GM21825 (cell line): Measurements from ENCODE around the gene RAPGEF5.

Source experiments
- ATAC-seq: cut with Tn5 transposase; IDR thresholded peaks from one replicate; pipeline ENCODE4 v1.9.1; 2021; ENCODE audit warnings: mild to moderate bottlenecking, moderate library complexity; ENCODE audit not compliant: unreplicated experiment

Gene RAPGEF5

DNA sequence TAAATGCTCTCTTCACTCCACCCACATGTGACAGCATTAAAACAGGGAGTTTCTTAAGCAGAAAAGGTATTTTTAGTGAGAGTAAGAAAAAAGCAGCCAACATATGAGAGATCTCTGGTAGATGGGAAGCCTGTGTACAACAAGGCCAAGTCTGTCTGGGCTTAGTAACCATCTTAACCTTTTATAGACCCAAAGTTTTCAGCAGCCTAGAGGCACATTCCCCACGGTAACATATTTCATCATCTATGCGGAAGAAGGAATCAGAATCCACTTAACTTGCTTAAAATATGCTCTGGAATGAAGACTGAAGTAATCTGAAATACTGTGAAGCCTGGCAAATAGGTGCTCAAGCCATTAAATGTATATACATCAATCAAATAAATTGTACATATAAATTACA is 127.8 kb downstream of the RAPGEF5 start:
- no peak for ATAC-seq

DNA sequence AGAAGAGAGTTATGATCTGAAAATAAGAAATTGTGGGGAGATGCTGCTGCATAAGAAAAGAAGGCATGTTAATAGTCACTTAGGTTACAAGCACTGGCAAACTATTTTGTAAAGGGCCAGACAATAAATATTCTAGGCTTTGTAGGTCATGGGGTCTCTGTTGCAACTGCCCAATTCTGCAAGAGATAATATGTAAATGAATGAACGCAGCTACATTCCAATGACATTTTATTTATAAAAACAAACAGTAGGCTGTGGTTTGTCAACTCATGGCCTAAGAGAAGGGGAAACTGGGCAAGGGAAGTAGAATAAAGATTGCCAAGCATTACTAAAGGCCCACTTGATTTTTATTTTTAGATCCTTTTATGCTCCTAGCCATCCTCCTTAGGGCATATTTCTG is 133.1 kb downstream of the RAPGEF5 start:
- no peak for ATAC-seq

DNA sequence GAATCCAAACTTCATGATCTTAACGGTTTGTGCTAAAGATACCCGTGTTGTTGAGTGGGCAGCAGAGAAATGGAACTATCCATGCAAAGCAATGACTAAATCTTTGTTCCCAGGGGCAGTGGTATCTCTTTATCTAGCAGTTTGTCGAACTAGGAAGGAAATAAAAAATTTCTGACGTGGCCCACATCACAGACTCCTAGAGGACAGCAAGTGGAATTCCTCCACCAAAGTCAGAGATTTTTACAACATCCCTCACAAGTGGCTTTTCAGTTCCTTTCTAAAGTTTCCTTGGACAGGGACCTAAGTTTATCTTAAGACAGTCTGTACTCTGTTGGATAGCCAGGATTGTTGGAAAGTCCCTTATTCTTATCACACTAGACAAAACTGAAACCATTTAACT is 136.0 kb downstream of the RAPGEF5 start:
- ATAC-seq = no peak

DNA sequence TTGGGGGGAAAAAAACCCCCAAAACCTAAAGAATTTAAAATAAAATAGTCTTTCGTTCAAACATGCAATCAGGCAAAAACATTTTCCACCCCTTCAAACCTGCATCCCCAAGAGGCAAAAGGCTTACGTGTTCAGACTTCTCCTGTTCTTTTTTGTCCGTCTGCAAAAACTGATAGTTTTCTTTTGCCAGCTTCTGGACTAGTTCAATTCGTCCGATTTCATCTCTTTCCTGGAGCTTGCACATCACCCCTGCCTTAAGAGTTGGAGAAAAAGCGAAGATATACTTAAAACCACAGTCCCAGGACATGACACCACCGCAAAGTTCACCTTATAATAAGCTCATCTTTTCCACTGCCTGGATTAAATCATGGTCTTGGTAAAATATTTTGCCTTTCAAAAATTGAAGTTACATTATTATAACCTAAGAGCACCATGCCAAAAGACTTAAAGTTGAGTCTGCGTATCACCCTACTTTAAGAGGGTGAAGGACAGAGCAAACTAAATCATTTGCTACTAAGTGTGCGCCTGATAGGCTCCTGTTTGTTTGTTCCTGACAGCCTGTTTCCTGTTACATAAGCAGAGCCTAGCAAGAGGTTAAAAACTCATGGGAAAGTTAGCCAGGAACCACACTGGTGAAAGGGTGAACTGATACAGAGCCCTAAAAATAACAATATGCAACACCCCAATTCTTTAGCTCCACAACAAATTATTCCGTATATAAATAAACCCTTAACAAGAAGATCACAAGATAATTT is 137.0 kb downstream of the RAPGEF5 start:
- no peak for ATAC-seq

DNA sequence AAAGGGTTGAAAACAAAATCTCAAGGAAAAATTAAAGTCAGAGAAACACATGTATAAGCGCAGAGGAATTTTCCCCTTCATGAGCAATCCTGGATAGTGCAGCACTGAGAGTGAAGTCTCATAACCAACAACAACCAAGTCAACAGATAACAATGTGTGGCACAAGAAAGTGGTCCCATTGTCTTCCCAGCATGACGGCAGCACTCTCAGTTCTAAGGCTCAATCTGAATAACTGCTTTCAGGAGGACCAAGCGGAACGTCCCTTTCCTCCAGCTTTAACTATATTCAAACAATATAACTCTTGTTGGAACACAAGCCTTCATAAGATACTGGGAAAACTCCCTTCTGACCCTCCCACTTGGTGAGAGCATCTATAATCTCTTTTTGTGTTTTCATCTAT is 137.9 kb downstream of the RAPGEF5 start:
- ATAC-seq = no peak

DNA sequence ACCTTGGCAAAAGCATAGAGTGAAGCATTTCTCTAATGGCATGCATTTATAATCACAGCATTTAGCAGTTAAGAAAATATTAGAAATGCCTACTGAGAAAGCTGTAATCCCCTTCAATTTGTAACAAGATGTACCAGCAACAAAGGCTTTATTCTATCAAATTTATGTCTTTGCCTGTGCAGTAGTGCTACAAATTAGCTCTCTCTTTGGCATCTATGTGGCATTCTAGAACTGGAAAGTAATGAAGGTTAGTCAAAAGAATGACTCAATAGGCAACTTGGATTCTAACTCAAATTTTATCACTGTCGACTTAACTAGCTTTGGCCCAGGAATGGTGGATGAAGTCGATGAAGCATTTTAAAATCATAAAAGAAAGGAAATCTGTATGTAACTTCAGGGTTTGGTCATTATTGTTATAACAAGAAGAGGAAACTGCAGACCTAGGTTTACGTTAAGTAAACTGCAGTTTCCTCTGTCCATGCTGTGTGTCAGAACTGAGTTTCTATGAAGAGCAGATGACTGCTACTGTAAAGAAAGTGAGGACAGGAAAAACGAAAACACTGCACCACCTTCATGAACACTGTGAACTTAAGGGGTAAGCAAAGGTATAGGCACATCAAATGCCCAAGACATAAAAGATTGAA is 140.0 kb downstream of the RAPGEF5 start:
- ATAC-seq = no peak

DNA sequence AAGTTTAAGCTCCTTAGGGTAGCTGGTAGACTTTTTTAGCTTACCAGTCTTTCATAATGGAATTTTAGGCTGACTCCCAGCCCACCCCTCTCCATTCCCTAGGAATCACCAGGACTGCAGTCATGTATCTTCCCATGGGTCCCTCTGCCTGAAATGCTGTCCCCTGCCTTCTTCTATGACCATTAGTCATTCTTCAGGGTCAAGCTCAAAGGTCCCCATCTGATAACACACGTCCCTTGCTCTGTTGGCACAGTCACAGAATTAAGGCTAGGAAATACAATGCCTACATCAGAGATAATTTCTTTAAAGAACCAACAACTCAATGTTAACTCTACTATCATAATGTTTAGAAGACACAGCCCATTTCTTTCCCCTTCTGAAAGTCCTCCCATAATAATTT is 140.6 kb downstream of the RAPGEF5 start:
- ATAC-seq = no peak

DNA sequence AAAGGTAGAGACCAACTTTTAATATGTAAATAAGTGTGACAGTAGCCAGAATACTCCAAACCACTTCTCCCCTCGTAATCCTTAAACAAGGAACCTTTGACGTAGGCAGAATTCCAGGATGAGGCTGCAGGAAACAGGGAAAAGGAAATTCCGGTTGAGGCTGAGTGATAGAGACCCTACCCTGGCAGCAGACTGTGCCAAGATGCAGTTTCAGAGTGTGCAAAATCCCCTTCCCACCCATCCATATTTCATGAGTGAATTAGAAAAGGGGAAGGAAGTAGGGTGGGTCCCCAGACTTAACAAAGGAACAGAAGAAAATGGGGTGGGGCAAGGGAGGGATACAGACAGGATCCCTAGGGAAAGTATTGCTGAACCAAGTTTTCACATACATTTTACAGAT is 143.0 kb downstream of the RAPGEF5 start:
- no peak for ATAC-seq

DNA sequence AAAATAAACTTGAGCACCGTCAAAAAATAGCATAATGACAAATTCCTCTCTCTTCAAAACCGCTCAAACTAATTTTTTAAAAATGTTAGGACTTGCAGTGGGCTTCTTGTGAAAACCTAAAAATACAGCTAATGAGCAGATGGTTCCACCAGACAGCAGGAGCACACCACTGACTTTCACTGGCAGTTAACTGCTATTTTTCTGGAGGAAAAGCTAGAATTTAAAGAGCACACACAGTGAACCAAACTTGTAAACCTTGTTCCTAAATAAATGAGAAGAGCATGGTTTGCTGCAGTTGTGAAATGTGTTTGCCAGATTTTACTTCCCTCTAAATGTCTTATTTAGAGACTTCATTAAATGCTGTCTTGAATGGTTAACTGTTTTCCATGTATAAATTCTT is 143.9 kb downstream of the RAPGEF5 start:
- ATAC-seq = no peak

DNA sequence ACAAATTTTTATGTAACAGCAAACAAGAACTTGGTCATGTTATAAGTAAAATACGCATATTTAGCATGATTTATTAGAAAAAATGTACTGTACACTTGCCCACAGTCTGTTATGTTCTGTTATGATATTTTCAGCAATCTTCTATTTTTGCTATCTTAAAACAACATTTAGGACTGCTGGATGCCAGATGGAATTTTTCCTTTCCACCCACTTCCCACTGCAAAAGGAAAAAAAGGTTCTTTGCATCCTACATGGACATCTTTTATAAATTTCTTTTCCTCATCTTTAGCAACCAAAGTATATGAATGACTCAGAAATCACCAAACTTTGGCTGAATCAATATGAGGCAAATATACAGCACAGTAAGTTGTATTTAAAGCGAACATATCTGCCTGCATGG is 146.0 kb downstream of the RAPGEF5 start:
- ATAC-seq = no peak

DNA sequence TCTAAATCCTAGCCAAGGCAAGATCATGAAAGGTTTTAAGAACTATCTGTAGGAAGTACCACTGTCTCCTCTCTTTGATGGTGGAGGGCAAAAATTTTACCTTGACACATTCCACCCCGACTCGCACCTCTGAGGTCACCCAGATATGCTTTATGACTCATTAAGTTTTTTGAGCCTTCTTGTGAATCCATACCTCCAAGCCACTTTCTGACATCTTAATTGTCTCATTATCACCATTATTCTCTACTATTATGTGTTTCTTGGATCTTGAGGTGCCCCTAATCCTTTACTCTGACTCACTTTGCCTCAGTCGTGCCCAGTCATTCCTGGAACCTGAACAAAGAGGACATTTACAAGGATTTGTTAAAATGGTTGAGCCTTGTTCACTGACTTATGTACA is 146.6 kb downstream of the RAPGEF5 start:
- no peak for ATAC-seq

DNA sequence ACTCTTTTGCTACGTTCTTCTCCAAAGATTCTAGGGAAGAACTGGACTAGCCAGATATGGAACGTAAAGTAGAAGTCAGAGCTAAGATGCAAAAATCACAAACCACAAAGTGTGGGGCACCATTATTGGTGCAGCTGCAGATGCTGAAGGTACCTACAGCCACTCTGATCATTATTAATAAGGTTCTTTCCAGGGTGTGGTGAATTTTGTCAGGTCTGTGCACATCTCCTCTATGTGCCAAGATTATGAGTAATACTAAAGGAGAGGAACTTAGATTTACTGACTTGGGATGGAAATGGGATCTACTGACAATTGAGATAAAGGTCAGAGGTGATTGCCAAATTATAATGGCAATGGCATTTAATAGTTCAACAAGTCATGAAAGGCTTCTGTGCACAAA is 148.2 kb downstream of the RAPGEF5 start:
- no peak for ATAC-seq

DNA sequence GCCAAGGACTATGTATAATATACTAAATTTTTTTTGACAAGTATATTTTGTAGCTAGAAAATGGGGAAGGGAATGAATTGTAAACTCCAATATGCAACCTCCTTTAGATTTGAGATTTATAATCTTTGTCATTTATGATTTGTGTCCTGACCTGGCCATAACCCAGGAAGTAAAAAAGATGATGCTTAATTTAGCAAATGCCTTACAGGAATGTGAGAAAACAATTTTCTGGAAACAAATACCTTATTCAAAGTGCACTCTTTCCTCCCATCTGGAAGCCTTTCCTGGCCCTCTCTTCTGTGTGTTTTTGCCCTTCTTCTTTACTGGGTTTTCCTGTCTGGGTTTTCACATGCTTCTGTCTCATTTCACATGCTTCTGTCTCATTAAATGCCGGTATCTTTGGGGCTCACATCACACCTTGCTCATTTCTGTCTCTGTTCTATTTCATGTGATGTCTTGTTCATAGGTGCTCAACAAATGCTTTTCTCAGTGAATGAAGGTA is 149.2 kb downstream of the RAPGEF5 start:
- ATAC-seq = no peak

DNA sequence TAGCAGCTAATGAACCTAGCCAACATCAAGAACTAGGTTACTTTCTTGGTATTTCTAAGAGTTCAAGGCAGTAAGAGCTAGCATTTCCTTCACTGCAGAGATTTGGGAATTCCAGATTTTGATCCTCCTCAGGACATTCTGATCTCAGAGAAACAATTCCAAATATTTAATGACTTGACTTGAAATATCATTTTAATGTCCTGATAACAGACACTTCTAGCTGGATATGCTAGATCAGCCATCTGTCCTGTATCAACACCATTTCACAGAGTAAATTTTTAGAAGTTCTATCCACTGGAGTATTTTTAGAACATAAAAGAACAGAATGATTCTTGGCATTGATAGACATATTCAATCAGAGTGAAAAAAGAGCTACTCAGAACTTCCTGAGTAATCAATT is 151.3 kb downstream of the RAPGEF5 start:
- no peak for ATAC-seq

DNA sequence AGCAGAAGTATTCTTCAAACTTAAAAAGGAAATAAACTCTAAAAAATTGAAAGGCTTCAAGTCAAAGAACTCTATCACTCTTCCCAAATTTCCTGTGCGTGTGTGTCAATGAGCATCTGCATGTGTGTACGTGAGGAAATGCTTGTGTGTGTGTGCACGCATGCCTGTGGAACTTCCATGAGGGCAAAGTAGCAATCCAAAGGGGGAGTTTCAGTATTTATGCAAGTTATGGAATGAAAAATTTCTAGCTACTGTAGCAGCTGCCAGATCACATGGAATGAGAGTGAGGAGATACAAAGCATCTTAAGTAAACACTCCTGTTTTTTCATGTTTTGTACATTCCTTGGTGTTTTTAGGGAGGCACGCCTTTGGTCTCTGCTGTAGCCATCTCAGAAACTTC is 152.6 kb downstream of the RAPGEF5 start:
- ATAC-seq = no peak

DNA sequence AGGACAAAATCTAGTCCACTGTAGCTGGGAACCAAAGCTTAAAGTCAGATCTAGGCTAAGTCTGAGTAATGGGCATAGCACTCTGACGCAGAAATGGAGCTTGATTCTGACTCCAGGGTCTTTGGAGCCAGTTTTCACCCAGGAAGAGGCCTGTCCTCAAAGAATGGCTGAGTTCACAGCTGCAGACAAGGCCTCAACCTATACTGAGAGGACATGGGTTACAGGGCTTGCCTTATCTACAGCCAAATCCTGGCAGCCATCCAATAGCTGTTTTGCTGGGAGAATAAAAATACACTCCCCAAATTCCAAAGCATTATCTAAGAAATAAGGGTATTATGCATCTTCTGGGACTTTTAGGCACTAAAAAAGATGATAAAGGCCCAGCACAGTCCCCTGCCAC is 154.8 kb downstream of the RAPGEF5 start:
- ATAC-seq = no peak

DNA sequence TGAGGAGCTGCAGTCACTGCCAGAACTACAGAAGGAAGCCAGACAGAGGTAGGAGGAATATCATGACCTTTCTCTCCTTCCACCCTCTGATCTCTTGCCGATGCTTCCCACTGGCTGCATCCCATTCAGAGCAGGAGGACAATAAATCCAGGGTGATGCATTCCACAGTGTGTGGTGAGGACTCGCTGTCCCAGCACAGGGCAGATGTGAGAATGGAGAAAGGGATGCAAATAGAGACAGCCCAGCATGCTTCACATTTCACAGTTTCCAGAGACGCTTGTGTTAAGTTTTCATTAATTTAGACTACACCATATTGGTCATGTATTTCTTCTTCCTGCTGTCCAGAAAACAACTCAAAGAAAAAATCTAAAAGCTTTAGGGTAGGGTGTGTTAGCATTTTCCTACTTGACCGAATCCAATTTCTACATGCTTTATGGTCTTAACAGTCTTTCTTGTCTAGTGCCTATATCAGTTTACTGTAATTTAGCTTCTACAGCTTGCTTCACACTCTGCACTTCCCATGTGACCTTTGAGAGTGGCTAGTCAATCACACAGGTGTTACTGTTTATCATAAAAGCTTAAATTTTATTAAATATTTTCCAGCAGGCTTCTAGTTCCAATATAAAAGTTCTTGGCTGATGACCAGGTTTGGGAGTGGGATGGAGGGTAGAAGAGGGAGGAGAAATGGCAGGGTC is 155.6 kb downstream of the RAPGEF5 start:
- ATAC-seq = no peak

DNA sequence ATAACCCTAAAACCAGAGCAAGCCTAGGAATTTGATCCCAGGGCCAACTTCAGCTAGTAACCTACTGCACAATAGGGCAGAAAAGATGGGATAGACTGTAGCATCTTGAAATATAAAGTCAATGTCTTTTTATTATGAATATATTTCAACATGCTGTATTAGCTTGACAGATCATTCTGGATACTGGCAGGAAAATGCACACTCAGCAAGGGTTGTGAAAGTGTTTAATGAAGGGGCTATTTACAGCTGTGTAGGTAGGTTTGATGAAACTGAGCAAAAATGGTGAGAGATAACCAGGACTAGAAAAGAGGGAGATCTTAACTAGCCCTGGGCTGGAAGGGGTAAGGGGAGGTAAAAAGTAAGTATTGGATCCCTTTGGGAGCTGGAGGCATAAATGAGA is 156.2 kb downstream of the RAPGEF5 start:
- no peak for ATAC-seq

DNA sequence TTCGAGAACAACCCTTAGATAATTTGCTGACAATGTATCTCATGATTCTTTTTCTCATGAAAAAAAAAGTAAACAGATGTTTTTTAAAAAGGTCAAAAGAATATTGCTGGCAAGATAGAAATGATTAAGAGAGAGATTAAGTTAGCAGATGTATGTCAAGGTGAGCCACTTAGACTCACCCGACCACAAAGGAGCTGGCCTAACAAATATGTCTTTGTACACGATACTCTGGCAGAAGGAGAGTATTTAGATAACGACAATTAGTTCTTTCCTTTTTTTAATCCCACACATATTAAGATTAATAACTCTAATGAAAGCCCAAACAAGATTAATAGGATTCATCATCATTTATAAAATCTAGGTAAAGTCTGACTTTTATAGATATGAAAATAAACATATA is 156.7 kb downstream of the RAPGEF5 start:
- ATAC-seq = no peak

DNA sequence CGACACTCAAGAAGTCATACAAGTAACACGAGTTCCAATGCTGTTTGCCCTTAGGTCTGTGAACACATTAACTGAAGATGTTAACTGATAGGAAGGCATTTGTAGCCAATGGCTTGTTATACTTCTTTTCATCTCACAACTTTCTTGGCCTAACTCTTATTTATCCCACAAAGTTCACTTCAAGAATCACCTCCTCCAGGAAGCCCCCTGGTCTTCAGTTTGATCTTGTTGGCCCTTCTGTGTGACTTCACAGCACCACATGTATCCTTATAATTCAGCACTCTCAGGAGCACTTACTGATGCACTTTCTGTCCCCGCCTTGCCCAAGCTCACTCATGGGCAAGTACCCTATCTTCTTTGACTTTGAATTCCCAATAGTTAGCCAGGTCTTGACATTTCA is 159.6 kb downstream of the RAPGEF5 start:
- no peak for ATAC-seq

DNA sequence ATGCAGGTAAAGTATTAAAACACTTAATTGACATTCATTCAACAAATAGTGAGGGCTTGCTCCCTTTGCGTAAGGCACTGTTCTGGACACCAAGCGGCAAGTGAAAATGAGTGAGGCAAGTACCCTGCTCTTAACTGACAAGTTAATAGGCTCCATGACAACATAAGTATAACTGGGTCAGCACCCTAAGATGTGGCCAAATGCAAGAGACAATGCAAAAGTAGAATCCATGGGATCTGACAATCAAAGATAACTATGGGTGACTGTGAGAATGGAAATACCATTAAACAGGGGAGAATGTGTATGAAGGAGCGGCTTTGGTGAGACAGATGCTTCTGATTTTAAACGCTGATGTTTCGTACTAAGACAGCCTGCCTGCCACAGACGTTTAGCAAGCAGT is 160.5 kb downstream of the RAPGEF5 start:
- no peak for ATAC-seq
